ENCODE data around the gene NANS.
"Not testable (repeated sequence)": the region's sequence is repeated elsewhere in the genome, so short reads cannot be mapped to it uniquely, and the experiment has no call there.

The NANS gene

DNA sequence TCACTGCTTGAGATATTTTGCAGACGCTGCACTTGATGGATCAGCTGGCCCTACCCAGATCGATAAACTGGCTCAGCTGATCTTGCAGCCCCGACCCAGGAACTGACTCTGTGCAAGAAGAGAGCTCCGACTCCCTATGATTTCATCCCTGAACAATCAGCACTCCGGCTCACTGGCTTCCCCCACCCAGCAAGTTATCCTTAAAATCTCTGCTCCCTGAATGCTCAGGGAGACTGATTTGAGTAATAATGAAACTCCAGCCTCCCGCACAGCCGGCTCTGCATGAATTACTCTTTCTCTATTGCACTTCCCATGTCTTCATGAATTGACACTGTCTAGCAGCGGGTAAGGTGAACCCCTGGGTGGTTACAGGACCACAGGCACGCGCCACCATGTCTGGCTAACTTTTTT is 16.9 kb upstream of the NANS start:
- no peak for DNase-seq

DNA sequence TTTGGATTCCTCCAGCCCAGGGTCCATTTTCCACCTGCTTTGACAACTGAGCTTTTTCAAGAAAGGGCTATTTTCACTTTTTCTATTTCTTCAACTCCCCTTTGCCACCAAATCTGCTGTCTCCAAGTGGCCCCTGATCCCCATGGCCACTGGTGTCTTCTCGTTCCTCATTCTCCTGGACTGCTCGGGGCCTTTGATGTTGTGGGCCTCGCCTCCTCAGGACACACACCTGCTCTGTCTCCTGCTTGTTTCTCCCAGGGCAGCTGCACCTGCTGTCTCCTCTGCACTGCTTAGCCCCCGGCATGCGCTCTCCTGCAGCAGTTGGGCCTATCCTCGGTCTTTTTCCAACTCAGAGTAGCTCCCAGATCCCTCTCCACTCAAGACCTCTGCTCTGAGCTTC is 16.3 kb upstream of the NANS start:
- no peak for DNase-seq

DNA sequence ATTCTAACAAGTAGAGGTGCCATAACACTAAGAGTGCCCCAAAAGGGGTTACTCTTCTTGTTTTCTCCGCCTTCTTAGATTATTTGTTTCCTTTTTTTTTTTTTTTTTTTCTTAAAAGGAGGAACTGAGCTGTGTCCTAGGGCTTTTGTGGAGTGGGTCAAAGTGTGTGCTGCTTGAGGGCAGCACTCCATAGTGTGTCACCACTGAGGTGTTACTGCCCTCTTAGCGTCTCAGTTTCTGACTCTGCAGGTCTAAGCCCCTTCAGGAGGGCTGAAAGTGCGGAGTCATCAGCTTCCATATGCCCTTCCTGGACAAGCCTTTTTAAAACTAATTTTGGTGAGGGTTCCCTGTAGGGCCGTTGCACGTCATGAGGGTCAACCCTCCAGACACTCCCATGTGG is 12.6 kb upstream of the NANS start:
- no peak for DNase-seq

DNA sequence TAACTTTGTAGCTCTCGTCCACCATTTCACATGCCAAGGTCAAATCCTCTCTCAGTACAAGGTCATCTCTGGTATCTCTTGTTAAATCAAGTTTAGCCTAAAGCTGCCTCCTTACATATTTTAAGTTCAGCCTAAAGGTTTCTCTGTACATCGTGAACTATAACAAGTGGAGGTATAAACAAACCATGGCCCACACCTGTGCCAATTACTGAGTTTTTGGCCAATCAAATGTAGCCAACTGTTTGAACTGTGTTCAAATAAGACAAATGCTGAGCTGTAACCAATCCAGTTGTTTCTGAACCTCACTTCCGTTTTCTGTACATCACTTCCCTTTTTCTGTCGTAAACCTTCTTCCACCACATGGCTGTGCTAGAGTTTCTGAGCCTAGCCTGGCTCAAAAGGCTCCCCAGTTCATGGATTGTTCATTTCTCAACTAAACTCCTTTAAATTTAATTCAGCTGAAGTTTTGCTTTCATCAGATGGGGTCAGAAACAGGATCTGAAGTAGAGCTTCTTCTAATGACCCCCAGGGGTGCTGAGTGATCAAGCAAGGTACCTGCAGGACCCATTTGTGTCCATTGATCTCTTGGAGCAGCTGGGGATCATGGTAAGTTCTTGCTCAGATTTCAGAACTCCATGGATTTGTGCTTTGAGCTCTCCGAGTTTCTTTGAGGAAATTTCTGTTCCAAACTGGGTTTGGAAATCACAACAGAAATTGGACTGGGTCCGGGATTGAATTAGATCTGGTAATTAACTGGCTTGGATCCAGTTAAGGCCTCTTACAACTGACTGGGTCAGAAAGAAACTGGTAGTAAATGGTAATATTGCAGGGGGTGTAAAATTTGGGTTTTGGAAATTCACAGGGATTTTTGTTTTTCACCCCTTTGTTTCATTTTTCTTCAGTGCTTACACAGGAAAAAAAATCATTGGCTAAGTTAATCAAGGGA is 11.0 kb upstream of the NANS start:
- DNase-seq = no peak

DNA sequence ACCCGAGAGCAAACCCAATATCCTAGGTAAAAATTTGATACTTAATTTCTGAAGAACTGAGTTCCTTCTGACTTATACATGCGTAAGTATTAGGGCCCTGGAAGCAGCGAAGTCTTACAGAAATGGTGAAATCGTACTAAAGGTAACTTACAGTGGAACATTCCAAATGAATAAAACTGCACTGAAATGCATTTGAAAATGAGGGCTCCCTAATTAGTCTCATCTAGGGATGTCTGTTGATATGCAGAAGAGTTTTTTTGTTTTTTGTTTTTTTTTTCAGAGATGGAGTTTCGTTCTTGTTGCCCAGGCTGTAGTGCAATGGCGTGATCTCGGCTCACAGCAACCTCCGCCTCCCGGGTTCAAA is 10.4 kb upstream of the NANS start:
- DNase-seq = no peak

DNA sequence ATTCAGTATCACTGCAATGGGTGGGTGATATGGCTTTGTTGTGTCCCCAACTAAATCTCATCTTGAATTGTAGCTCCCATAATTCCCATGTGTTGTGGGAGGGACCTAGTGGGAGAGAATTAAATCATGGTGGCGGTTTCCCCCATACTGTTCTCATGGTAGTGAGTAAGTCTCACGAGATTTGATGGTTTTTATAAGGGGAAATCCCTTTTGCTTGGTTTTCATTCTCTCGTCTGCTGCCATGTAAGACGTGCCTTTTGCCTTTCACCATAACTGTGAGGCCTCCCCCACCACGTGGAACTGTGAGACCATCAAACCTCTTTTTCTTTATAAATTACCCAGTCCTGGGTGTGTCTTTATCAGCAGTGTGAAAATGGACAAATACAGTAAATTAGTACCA is 9.5 kb upstream of the NANS start:
- no peak for DNase-seq

DNA sequence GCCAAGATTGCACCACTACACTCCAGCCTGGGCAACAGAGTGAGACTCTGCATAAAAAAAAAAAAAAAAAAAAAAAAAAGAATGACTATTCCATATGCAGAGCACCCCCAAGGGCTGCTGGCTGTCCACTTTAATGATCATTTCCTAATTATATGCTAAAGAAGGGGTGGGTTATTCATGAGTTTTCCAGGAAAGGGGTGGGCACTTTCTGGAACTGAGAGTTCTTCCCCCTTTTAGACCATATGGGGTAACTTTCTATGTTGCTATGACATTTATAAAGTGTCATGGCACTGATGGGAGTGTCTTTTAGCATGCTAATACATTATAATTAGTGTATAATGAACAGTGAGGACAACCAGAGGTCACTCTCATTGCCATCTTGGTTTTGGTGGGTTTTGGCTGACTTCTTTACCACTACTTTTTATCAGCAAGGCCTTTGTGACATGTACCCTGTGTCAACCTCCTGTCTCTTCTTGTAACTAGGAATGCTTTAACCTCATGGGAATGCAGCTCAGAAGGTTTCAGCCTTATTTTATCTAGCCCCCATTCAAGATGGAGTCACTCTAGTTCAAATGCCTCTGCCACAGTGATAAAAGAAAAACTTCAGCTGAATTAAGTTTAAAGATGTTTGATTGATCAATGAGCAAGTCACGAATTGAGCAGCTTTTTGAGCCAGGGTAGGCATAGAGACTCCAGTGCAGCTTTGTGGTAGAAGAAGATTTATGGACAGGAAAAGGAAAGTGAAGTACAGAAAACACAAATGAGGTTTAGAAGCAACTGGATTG is 7.1 kb upstream of the NANS start:
- DNase-seq = no peak

DNA sequence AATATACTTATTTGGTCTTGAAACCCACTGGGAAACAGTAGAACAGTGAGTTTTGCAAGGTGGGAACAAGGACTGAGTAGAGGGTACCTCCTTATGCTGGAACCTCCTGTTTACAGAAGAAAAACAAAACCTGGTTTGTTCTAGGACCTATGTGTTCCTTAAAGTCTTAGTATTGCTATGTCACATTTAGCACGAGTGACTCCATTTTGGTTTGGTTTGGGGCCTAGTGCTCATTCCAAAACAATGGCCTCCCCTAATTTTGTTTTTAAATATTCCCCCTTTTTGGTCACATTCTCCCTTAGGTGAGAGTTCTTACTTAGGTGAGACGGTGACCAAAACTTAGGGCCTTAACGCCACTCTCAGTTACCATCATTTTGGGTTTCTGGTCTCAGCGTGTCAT is 6.2 kb upstream of the NANS start:
- no peak for DNase-seq

DNA sequence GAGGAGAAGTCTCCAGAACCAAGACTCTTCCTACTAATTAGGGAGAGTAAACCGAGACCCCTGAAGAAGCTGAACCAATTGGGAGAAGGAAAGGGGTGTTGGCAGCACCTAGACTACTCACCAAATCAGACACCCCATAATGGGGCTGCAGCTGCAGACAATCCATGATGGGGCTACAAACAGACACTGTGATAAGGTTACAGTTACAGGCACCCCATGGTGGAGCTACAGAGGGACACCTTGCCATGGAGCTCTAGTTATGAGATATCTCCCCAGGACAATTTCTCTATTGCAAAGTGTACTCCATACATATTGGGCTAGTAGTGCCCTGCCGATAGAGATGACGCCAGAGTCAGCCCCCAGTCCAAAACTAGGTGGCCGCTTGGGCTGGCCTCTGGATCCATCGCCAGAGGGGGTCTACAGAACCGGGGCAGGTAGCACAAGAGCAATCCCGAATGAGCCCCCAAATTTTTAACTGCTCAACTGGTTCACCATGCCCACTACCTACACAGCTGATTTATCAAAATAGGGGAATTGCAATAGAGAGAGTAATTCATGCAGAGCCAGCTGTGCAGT is 2.1 kb upstream of the NANS start:
- DNase-seq = no peak

DNA sequence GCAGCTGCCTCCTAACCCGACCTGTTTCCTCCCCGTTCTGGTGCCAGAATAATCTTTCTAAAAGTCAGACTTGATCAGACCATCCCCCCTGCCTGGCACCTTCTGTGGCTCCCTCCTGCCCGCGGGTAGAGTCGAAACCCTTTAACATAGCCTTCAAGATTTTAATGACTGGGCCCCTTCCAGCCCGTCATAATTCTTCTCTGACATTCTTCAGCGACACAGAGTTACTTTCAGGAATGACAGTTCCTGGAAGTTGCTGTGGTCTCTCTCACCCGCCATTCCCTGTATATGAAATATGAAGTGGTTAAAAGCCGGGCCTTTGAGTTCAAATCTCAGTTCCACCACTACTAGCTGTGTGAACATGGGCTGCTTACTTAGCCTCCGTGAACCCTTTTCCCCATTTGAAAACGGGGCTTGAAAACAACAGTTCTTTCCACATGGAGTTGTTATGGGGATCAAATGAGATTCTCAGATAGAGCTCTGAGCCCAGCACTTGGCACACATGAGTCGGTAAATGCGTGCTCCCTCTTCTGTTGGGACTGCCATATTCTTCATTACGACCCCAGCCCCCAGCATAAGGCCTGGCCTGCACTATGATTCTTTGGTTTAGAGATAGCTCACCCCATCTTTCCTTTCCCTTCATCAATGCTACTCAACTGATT is 737 bp downstream of the NANS start:
- DNase-seq = no peak

DNA sequence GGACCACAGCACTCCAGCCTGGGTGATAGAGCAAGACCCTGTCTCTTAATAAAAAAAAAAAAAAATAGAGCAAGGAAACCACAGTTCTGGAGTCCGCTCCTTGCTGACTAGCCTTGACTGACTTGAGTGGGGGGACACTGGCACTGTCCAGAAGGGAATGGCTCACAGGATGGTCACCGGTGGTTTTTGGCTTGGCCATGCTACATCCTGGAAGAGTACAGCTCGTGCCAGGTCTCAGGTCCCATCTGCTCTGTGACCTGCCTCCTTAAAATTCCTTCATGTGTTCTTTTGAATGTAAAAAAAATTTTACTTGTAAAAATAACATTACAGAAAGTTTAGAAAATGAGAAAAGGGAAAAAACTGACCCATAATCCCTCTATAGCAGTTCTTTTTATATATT is 5.6 kb downstream of the NANS start:
- no peak for DNase-seq

DNA sequence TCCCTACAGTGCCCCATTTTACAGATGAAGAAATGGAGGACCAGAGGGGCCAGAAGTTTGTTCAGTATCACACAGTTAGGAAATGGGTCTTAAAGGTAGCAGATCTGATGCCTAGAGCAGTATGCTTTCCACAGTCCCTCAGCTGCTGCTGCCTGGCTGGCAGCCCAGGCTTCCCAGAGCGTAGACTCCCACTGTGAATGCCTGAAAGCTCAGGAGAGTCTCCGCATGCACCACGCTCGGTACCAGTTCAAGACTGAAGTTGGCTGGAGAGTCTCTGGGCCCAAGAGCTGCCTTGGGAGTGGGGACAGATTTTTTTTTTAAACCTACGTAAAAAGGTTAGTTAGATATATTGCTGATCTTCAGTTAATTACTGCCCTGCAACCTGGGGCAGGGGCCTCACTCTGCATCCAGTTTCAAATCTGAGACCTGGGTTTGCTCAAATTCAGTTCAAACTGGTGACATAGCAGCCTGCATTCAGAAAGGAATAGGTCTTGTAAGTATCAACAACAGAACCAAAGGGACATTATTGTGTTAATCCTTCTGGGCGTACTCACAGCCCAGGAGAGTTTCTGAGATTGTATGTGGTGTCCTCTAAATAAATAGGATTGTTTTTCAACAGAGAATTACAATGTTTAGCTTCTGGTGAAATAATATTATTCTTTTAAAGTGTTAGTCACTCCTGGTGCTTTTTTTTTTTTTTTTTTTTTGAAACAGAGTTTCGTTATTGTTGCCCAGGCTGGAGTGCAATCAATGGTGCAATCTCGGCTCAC is 8.3 kb downstream of the NANS start:
- DNase-seq = no peak

DNA sequence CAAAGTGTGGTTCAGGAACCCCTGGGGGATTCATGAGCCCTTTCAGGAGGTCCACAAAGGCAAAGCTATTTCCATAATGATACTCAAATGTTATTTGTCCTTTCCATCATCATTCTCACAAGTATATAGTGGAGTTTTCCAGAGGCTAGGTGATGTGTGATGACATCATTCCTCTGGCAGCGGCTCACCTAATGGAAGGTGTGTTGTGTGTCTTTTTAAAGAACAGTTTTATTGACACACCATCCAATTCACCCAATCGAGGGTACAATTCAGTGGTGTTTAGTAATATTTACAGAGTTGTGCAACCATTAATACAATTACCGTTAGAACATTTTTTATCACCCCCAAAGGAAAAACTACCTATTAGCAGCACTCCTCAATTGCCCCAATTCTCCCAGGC is 9.7 kb downstream of the NANS start:
- no peak for DNase-seq

DNA sequence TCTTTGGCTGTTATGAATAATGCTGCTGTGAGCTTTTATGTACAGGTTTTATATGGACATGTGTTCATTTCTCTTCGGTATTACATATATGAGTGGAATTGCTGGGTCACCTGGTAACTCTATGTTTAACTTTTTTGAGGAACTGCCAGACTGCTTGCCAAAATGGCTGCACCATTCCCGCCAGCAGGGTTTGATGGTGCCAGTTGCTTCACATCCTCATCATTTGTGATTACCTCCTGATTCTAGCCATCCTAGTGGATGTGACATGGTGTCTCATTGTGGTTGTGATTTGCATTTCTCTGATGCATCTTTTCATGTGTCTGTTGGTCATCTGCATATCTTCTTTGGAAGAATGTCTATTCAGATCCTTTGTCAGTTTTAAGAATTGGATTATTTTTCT is 10.7 kb downstream of the NANS start:
- DNase-seq = no peak

DNA sequence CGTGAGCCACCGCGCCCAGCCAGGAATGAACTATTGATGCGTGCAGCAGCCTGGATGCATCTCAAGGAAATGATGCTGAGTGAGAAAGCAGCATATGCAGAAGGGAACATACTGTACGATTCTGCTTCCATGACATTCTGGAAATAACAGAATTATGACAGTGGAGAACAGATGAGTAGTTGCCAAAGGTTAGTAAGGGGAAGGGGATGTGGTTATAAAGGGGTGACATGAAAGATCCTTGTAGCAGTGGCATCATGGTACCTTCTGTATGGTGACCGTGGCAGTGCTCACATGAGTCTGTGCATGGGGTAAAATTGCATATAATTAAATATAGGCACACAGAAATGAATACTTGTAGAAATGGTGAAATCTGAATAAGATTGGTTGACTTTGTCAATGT is 13.0 kb downstream of the NANS start:
- no peak for DNase-seq

DNA sequence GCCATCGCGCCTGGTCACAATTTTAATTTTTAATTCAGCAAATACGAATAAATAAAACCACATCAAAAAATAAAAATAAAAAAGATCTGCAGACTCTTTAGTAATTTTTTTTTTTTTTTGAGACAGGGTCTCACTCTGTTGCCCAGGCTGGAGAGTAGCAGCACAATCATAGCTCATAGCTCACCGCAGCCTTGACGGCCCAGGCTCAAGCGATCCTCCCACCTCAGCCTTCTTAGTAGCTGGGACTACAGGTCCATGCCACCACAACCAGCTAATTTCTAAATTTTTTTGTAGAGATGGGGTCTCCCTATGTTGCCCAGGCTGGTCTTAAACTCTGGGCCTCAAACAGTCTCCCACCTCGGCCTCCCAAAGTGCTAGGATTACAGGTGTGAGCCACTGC is 14.2 kb downstream of the NANS start:
- no peak for DNase-seq

DNA sequence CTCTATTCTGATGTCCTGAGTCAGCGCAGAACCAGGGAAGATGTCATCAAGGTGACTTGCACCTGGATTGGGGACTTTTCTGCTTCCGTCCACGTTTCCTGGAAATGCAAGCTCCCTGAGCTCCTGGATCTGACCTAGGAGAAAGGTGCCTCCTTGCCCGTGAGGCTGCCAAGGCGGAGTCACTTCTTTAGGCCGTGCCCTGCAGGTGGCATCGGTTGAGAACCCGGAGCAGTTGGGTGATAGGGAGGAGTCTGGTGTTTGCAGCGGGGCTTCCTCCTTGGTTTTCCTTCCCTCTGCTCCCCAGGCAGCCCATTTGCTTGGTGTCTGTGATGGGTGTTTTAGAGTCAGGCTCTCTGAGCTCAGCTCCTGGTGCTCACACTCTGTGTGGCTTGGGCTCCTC is 15.2 kb downstream of the NANS start:
- no peak for DNase-seq

DNA sequence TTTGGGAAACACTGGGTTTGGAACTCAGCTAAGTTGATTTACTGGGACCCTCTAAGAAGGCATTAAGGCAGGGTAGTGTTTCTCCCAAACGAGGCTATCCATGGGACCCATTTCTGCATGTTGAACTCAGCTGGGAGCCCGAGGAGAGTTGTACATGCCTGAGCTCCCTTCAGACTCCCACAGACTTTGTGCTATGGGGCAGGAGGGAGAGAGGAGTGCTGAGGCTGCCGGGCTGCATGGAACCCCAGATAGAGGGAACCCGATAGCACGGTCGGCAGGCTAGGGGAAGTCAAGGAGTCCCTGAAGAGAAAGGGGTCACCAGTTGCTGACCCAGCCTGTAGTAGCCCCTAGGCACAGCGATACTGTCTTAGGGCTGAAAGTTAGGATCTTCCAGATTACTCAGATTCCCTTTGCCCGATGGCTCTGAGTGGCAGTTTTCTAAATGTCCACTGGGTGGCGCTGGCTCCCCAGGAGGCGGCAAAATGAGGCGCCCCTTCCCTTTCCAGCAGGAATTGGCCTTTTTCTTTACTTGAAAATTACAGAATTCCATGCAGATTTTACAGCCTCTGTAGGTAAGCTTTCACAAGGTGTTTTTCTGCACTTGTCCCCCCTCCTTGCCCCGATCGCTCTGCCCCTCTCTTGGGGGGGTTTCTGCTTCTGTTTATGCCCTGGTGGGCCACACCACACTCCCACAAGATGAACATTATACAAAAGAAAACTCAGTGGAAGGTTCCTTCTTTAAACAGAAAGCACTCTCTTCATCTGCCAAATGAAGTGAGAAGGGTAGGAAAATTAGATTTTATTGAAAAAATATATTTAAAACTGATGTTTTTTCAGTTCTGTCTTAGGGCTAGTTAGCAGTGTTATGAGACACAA is 17.8 kb downstream of the NANS start:
- DNase-seq = peak; percentile 45

DNA sequence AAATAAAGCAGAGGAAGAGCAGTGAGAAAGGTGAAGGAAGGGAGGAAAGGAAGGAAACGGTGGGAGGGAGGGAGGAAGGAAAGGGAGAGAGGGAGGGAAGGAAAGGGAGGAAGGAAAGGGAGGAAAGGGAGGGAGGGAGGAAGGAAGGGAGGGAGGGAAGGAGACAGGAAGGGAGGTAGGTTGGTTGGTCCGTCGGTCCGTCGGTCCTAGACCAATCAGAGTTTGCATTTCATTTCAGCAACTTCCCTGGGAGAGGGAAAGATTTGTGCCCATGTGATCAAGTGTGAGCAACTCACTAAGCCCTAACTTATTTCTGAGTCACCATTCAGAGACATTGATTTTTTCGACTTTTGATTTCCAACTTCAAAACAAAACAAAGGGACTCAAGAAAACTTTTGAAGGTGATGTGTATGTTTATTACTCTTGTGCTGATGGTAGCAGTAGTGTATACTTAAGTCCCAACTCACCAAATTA is 18.8 kb downstream of the NANS start:
- DNase-seq = no peak

DNA sequence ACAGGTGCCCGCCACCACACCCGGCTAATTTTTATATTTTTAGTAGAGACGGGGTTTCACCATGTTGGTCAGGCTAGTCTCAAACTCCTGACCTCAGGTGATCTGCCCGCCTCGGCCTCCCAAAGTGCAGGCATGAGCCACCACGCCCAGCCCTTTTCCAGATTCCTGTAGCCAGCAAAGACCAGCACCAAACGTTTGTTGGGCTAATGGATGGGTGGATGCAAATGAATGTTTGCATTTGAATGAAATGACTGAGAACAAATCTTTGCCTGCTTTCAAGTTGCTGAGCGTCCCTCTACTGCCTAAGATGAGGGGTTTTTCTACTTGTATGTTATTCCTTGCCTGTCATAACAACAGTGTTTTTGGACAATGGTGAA is 20.0 kb downstream of the NANS start:
- DNase-seq = not testable (repeated sequence)

DNA sequence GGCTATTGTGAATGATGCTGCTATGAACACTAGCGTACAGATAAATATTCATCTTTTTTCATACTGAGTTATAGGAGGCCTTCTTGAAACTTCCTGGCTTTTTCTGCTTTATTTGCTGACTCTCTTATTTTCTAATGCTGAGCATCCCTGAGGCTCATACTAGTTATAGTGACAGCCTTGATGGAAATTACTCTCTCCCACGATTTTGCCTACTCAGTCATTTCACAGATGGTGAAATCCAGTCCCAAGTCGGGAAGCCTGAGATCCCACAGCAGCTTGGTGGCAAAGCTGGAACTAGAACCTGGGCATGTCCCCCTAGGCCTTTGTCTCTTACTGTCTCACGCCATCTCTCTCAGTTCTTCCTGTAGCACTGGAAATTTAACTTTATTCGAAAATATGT is 22.4 kb downstream of the NANS start:
- no peak for DNase-seq

DNA sequence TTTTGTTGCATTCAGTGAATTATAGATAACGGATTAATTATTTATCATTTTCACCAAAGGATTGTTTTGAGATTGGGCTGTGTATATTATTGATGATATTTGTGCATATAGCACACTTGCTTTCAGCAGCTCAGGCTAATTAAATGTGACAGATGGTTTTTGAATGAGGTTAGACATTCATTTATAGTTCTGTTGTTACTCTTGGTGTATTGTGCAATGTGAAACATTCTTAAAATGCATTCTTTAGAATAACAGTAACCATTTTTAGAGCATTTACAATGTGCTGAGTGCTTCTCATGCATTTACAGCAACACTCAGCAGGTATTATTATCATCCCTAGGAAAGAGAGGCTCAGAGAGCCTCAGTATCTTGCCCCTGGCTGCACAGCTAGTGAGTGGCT is 23.8 kb downstream of the NANS start:
- DNase-seq = no peak

All from NCI-H774 (cell line).